Inferior parietal cortex (tissue), 1 donor: Measurements from ENCODE around the gene NFIC.
A peak's percentile ranks its signal among the peaks of the same experiment; 100 is the strongest.
"Not testable (repeated sequence)": the region's sequence is repeated elsewhere in the genome, so short reads cannot be mapped to it uniquely, and the experiment has no call there.

Experiments
- DNase-seq: peaks from one replicate; pipeline ENCODE4 v3.0.0-alpha.2; 2016; ENCODE audit errors: extremely low spot score

Gene NFIC

DNA sequence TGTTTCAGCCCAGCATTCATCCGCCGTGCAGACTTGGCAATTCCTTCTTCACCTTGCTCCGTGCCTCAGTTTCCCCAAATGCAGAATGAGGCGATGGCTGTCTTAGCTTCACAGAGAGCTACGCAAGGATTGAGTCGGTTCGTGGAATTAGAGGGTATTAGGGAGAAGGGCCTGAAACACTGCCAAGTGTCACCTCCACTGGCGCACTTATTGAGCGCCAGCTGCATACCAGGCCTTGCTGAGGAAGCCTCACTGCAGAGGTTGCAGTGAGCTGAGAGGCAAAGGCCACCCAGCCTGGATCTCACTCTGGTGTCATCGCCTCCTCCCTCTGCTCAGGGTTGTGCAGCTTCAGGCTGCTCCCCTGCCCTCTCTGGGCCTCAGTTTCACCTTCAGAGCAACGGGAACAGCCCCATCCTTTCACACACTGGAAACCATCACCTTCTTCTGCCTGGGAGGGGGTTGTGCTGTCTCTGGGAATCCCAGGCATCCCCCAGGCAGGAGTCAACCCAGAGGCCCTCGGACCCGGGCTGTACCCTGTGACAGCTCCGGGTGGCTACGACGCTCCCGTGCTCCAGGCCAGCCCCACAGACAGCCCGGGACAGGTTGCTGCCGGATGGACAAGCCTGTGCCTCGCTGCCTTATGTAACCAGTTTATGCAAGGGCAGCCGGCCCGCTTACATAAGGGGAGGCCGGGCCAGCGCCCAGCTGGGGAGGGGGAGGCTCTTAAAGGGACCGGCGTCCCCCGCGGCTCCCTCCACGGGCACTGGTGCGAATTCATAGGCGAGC, 31.9 kb downstream of the NFIC start:
- peak; percentile 83 for DNase-seq

DNA sequence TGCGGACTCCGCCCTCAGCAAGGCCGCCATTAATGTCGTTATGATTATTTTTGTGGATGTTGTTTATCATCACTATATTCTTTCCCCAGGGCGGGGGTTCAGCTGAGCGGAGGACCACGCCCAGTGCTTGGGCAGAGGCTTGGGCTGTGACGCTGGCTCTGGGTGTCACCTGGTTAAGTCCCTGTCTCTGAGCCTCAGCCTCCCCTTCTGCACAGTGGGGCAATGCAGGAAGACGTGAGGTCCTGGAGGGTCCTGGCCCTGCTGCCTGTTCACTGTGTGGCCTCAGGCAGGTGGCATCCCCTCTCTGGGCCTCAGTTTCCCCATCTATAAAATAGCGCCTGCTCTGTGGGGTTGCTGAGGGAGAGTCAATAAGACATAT, 32.5 kb downstream of the NFIC start:
- no peak for DNase-seq

DNA sequence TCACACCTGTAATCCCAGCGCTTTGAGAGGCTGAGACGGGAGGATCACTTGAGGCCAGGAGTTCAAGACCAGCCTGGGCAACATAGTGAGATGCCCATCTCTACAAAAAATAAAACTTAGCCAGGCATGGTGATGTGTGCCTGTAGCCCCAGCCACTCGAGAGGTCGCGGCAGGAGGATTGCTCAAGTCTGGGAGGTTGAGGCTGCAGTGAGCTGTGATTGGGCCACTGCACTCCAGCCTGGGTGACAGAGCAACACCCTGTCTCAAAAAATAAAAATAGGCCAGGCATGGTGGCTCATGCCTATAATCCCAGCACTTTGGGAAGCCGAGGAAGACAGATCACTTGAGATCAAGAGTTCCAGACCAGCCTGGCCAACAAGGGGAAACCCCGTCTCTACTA, 32.9 kb downstream of the NFIC start:
- DNase-seq, result not testable (repeated sequence)

DNA sequence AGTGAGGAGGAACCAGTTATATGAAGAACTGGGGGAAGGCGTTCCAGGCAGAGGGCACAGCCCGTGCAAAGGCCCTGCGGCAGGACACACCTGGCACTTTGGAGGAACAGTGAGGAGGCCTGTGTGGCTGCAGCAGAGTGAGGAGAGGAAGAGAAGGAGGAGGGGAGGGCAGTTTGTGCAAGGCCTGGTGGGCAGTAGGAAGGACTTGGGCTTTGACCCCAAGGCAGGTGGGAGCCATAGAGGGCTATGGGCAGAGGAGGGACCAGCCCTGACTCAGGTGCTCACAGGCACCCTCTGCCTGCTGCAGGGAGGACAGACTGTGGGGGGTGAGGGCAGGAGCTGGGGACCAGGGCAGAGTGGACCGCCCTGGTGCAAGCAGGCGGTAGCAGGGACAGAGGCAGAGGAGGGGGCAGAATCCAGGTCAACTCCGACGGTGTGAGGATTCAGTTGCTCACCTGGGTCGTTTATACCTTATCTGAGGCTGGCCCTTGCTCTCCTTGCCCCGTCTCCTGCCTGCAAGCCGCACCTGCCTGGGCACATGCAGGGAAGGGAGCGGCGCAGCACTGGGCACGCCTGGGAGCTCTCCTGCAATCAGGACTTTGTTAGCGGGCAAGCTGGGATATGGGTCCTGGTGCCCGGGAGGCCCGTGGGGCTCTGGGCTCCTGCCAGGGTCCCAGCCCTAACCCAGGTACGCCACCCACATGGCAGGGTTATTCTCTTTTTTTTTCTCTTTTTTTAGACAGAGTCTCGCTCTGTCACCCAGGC, 34.8 kb downstream of the NFIC start:
- DNase-seq, result no peak

DNA sequence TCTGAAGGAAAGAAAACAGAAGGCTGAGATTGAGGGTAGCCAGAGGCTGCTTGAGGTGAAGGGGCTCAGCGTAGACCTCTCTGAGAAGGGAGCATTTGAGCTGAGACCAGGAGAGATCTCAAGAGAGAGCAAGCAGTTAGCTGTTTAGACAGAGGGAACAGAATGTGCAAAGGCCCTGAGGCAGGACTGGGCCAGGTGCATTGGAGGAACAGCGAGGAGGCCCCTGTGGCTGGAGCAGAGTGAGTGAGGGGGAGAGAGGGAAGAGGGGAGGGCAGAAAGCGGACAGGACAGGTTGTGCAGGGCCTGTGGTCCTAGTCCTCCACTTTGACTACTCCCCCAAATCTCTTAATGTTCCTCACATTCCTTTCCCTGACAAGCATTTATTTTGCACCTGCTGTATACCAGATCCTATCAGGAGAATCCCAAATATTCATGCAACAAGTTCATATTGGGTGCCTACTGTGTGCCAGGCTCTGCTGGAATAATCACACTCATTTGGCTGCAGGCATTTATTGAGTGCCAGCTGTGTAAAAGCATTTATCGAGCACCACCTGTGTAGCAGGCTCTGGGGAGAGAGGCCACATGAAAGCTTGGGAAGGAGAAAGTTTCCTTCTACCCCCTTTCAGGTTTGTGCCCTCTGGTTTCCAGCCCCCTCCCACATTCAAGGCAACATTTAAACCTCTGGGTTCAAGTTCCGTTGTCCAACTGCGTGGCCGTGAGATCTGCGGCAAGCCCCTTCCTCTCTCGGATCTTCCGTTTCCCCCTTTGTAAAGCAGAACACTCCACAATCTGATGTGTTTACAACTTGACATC, 36.5 kb downstream of the NFIC start:
- DNase-seq, result no peak

DNA sequence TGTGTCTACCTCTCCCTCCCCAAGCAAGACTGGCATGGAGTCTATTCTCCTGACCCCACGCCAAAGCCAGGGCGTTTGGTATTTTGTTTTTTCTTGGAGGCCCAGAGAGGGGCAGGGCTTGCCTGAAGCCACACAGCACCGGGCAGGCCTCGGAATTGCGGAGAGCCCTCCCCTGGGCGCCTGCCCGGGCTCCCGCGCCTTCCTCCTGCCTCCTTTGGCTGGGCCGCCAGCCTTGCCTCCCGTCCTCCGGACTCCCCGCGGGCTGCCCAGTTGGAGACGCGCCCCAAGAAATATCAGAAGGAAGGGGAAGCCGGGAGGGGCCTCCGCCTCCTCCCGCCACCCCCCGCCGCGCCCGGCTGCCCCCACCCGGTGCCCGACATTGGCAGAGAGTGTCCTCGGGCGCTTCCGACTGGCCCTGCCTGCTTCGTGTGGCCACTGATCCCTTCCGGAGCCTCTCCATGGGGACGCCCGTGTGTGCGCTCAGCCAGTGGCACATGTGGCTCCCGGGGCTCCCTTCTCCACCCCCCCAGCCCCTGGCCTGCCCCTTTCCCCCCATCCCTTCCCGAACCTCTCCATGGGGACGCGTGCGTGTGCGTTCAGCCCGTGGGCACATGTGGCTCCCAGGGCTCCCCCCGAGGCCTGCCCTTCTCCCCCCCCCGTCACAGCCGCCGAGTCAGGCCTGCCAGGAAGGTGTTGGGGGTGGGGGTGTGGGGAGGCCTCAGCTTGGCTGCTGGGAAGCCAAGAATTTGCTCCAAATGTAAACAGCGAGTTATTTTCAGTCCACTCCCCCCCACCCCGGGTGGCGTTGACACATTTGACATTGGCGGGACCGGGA, 37.3 kb downstream of the NFIC start:
- peak; percentile 52 for DNase-seq

DNA sequence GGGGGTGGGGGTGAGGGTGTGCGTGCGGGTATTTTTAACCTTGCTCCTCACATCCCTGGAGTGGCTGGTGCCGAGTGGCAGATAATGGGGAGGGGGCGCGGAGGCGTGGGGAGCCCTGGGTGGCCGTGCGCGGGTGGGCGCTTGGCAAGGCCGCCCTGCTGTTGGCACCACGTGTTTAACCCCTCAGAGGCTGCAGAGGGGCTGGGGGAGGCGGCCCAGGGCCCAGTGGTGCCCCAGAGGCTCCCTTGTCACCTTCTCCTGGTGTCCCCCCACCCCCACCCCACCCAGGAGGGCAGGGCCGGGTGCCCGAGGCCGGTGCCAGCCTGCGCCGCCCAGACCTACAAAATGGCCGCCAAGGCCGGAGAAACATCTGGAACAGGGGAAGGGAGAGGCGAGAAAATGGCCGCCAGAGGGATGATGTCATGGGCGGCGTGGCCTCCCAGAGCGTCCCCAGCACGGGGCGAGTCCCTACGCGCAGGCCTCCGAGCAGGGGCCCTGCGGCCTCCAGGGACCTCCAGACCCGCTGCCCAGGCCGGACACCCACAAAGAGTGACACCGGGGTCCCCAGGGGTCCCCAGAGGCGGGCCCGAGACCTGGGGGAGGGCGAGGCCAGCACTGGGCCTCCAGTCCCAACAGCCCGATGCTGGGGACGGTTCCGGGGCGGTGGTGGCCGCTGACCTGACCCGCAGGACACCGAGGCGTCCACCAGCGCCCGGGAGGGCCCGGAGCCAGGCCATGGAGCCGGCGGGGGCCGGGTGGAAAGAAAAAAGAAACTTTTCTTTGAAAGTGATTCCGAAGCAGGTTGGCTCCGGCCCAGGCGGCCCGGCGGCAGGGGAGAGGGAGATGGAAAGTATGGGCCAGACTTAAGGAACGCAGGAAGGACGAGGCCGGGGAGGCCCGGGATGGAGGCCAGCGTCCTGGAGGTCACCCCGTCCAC, 38.2 kb downstream of the NFIC start:
- peak; percentile 92 for DNase-seq

DNA sequence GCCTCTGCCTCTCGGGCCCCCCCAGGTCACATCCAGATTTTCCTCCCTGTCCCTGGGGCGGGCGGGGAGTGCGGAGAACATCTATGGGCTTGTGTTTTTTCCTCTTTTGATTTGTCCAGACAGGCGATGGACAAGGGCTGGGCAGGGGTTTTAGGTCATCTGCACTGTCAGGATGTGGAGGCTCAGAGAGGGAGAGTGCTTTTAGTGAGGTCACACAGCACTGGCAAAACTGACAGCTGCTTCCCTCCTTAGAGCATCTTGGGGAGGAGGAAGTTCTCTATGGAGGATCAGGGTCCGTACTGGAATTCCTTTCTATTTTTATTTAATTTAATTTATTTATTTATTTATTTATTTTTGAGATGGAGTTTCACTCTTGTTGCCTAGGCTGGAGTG, 38.9 kb downstream of the NFIC start:
- no peak for DNase-seq

DNA sequence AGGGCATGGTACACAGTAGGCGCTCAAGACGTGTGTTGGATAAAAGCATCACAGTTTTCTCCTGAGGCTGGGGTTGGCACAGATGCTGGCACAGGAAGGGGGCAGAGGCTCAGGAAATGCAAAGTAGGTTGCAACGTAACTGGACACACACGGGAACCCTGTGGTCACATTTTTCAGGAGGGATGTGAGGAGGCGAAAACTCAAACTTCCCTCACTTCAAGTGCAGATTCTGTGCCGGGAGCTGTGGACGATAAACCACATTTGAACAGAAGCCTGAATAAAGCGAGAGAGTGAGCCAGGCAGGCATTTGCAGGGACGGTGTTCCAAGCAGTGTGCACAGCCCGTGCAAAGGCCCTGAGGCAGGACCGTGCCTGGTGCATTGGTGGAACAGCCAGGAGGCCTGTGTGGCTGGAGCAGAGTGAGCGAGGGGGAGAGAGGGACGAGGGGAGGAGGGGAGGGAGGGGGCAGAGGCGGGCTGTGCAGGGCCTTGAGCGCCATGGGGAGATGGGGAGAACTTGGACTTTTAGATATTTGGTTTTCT, 40.3 kb downstream of the NFIC start:
- DNase-seq, result no peak

DNA sequence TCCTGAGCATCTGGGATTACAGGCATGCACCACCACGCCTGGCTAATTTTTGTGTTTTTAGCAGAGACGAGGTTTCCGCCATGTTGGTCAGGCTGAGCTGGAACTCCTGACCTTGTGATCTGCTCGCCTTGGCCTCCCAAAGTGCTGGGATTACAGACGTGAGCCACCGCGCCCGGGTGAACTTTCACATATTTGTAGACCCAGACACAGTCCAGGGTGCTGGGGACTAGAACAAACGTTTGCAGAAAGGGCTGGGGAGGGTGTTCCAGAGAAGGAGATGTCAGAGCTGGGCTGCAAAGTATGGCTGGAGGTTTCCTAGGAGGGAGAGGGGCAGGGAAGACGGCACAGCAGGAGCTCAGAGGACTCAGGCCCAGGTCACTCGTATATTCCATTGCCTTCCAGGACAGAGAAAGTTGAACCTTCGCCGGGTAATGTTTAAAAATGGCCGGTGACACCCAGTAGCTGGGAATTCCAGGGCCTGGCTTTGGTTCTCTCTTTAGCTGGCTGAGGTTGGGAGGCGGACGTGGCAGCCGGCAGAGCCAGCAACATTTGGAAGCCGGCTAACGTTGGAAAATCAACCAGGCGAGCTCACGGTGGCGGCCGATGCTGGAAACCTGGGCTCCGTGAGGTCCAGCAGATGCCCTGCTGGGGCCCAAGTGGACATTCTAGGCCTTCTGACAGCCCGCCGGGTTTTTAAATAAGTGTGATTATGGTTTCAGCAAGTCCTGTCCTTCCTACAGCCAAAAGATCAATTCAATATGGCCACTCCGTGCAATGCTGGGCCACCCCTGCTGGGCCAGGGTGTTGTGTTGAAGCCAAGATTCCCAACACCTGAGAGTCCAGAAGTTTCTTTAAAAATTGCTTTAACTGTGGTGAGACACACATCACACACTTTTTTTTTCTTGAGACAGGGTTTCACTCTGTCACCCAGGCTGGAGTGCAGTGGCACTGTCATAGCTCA, 41.5 kb downstream of the NFIC start:
- no peak for DNase-seq

DNA sequence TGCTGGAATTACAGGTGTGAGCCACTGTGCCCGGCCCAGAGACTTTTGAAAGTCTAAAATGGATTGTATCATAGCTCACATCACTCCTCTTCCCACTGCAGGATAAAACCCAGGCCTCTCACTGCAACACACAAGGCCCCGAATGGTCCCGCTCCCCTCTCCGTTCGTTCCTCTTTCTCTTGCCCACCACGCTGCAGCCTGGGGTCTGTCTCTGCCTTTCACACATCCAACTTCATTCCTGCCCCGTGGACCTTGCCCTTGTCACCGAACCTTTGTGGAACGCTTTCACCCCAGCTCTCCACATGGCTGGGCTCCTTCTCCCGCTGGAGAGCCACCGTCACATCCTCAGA, 42.6 kb downstream of the NFIC start:
- no peak for DNase-seq

DNA sequence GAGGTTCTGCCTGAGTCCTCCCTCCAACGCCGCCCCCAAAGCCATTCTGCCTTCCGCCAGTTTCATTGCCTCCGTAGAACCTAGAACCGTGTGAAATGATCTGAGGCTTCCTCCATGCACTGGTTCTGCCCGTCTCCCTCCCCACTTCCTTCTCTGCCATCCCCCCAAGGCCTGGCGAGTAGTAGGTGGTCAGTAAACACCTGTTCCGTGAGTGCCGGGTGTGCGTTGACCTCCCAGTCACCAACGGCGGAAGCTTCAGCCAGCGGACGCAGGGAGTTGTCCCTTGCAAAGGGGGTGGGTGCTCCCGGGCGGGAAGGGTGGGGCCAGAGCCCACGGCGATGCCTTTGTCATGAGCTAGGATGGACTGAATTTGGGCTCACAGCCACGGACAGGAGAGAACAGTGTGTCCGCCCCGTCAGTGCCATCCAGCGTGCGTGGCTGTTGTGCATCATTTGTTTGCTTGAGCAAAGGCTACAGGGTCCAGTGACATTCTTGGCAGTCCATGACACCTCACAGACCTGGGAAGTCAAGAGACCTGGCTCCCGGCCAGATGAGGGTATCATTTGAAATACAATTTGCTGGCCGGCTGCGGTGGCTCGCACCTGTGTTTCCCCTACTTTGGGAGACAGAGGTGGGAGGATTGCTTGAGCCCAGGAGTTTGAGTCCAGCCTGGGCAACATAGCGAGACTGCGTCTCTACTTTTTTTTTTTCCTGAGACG, 43.1 kb downstream of the NFIC start:
- DNase-seq, result no peak

DNA sequence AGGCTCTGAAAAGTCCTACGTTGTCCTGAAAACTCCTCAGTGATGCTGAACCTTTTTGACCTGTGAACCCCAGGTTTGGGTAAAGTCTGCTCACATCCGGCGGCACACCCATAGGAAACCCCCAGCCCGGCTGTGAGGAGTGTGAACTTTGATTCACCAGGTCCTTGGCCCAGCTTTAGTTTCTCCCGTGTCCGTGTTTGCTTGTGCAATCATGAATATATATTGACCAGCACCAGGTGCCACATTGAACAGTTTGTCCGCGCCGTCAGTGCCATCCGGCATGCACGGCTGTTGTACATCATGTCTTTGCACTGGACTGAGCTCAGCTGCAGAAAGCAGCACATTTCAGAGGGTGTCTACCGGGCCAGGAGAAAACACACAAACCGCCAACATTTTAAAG, 45.3 kb downstream of the NFIC start:
- no peak for DNase-seq

DNA sequence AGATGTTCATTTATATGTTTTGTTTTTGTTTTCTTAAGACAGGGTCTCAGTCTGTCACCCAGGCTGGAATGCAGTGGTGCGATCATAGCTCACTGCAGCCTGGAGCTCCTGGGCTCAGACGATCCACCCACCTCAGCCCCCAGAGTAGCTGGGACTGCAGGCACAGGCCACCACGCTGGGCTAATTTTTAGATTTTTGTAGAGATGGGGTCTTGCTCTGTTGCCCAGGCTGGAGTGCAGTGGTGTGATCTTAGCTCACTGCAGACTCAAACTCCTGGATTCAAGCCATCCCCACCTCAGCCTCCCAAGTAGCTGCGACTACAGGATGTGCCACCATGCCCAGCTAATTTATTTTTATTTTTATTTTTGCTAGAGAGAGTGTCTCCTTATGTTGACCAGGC, 45.7 kb downstream of the NFIC start:
- no peak for DNase-seq

DNA sequence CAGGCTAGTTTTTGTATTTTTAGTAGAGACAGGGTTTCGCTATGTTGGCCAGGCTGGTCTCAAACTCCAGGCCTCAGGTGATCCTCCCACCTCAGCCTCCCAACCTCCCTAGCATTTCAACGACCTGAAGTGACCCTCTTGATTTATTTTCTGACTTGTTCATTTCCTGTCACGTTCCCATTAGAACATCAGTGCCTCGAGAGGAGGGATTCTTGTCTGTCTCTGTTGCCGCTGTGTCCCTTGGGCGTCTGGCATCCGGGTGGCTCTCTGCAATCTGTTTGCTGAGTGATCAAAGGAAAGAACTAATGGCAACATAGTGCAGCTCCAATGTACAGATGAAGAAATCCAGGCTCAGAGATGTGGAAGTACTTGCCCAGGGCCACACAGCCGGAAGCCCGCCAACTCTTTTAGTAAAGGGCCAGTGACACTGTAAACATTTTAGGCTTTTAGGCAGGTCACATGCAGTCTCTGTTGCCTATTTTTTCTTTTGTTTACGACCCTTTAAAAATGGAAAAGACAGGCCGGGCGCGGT, 47.5 kb downstream of the NFIC start:
- DNase-seq, result no peak

DNA sequence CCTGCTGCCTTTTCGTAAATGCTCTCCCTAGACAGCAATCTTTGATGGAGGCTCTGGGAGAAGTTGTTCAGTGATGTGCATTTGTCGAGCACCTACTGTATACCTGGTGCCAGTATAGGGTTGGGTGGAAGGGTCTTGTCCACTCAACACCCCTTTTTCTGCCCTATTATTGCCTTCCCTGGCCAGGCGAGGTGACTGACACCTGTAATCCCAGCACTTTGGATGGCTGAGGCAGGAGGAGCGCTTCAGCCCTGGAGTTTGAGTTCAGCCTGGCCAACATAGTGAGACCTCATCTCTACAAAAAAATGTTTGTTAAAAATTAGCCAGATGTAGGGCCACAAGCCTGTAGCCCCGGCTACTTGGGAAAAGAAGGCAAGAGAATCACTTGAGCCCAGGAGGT, 49.3 kb downstream of the NFIC start:
- no peak for DNase-seq

DNA sequence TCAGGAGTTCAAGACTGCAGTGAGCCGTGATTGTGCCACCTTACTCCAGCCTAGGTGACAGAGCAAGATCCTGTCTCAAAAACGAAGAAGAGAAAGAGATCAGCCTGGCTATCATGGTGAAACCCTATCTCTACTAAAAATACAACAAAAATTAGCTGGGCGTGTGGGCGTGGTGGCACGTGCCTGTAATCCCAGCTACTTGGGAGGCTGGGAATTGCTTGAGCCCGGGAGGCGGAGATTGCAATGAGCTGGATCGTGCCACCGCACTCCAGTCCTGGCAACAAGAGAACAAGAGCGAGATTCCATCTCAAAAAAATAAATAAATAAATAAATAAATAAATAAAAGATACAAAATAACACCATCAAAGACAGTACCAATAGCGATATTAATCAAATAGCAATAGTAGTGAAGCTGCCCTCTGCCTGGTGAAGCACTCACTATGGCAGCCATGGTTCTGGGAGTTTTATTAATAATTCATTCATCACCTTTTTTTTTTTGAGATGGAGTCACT, 53.9 kb downstream of the NFIC start:
- DNase-seq, result no peak
